T-helper 2 cell (primary cell): Measurements from ENCODE around the gene KIF21B.
"Not testable (repeated sequence)": the region's sequence is repeated elsewhere in the genome, so short reads cannot be mapped to it uniquely, and the experiment has no call there.

Source experiments
- DNase-seq, 5 experiments: peaks; one replicate each; pipeline versions ENCODE4 v3.0.0 to v3.0.0-alpha.2; 2012 to 2022

Gene KIF21B

DNA sequence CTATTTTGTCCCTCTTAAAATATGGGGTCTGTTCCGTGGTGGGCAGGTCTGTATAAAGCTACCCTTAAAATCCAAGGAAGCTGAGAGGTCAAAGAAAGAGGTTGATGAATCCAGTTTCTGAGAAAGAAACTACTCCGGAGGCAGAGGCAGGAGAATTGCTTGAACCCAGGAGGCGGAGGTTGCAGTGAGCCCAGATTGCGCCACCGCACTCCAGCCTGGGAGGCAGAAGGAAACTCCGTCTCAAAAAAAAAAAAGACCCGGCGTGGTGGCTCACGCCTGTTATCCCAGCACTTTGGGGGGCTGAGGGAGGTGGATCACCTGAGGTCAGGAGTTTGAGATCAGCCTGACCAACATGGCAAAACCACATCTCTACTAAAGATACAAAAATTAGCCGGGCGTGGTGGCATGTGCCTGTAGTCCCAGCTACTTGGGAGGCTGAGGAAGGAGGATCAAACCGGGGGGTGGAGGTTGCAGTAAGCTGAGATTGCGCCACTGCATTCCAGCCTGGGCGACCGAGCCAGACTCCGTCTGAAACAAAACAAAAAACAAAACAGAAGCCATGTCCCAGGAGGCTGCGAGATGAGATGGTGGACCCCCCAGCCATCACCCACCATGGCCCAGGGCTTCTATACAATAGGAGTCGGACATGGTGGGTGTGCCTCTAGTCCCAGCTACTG, 88.1 kb downstream of the KIF21B start:
- DNase-seq = not testable (repeated sequence)

- no peak for DNase-seq
Measured at GRCh38 chr1:200934676-200935245, 88.8 kb downstream of the KIF21B start.

DNA sequence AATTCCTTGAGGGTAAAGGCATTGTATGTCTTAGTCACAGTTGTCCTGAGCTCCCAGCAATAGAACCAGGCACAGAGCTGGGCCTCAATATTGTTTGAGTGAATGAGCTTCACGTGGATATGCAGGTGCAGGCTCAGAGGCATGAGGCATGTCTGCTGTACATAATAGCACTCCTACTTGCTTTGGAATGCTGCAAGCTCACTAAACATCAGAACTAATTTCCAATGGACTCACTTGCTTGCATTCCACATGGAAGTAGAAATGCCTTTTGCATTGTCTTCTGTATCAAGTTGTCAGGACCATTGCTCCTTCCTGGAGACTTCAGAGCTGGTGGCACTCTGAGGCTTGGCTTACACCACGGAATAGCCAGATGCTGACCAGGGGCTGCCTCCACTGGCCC, 91.7 kb downstream of the KIF21B start:
- no peak for DNase-seq

DNA sequence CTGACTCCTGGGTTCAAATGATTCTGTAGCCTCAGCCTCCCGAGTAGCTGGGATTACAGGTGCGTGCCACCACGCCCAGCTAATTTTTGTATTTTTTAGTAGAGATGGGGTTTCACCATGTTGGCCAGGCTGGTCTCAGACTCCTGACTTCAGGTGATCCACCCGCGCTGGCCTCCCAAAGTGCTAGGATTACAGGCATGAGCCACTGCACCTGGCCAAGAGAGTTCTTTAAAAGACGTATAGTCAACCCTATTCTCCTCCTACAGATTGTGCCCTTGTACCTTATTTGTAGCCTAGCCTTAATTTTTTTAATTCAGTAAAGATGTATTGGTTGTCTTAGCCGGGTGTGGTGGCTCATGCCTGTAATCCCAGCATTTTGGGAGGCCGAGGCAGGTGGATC, 93.2 kb downstream of the KIF21B start:
- DNase-seq = not testable (repeated sequence)

DNA sequence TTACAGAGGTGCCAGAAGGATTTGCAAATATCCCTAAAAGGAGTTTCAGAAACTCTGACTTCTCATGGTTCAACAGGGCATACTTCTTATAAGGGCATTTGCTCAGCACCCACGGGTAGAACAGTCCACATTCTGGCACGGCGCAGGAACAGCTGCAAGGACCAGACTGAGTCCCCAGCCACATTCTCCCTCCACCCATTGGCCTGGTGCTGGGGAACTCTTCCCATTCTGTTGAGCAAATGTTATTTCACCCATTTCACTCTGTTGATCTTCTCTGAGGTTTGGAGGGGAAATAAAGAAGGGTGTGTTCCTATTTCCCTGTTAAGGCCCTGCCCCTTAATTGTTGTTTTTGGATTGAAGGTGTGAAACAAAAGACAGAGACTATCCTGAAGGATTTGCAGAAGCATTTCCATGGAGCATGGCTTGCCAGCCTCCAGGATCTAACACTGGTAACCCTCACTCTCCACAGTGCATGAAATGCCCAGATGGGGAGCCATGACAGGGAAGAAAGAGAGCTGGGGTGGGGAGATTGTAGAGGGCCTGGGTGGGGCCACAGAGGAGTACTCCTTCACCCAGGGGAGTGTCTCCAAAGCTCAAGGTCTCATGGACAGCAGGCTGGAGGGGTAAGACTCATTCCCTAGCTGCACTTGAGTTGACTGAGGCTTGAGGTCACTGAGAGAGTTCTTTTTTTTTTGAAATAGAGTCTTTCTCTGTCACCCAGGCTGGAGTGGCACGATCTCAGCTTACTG, 93.8 kb downstream of the KIF21B start:
- no peak for DNase-seq

DNA sequence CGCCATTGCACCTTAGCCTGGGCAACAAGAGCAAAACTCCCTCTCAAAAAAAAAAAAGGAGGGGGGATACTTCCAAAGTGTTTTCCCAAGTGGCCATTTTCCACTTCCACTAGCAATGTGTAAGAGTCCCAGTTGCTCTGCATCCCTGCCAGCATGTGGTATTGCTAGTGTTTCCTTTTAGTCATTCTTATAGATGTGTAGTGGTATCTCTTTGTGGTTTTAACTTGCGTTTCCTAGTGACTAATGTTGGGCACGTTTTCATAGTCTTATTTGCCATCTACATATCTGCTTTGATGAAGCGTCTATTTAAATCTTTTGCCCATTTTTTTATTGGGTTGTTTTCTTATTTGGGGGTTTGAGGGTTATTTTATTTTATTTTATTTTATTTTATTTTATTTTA, 97.7 kb downstream of the KIF21B start:
- peak in 1 of 5 experiments; percentile 49 for DNase-seq

DNA sequence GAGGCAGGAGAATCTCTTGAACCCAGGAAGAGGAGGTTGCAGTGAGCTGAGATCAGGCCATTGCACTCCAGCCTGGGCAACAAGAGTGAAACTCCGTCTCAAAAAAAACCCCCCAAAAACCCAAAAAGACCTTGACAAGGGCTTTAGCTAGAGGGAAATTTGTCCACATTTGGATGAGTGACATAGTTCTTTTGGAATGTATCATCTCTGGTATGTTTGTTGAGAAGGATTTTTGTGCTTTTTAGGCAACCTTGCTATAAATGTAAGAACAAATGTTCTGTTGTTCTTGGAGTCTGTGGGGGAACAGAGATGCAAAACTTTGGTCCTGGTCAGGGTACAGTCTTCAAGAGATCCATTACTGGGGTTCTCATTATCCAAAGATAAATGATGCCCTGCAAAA, 99.9 kb downstream of the KIF21B start:
- no peak for DNase-seq

DNA sequence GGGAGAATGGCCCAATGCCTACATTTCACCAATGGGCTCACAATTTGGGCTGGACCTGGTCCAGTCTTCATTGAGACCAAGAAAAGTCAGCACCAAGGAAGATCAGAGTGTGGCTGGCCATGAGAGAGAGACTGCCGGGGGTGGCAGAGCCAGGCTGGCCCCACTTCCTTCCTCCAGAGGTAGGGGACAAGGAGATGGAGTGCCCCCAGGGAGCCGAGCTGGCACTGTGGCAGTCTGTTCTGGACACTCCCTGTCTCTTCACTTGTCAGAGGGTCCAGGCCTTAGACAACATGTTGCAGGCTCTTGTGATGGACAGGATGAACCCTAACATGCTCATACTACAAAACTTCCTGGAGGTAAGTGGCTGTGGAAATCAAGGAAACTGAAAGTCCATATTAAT, 101.1 kb downstream of the KIF21B start:
- DNase-seq = no peak

GRCh38 chr1:200921571-200922110, 101.9 kb downstream of the KIF21B start:
- DNase-seq = no peak
